CD1c-positive myeloid dendritic cell (primary cell): Measurements from ENCODE around the gene USP3.
A peak's percentile ranks its signal among the peaks of the same experiment; 100 is the strongest.

Experiments
- DNase-seq: peaks from one replicate; pipeline ENCODE4 v3.0.0-alpha.2; 2016; ENCODE audit errors: extremely low spot score

USP3 gene

GRCh38 chr15:63539998-63540397, 35.6 kb downstream of the USP3 start:
- no peak for DNase-seq

- no peak for DNase-seq
Measured at GRCh38 chr15:63540449-63540848, 36.1 kb downstream of the USP3 start.

GRCh38 chr15:63544258-63545026, 40.0 kb downstream of the USP3 start:
- peak; percentile 82 for DNase-seq

- no peak for DNase-seq
Measured at GRCh38 chr15:63545520-63545919, 41.1 kb downstream of the USP3 start.

GRCh38 chr15:63551400-63551799, 47.0 kb downstream of the USP3 start:
- DNase-seq: peak; percentile 34

GRCh38 chr15:63553388-63553791, 49.0 kb downstream of the USP3 start:
- DNase-seq: no peak

- no peak for DNase-seq
Measured at GRCh38 chr15:63554337-63554927, 50.0 kb downstream of the USP3 start.

GRCh38 chr15:63555507-63555906, 51.1 kb downstream of the USP3 start:
- no peak for DNase-seq

- no peak for DNase-seq
Measured at GRCh38 chr15:63556246-63556645, 51.9 kb downstream of the USP3 start.

GRCh38 chr15:63556736-63557135, 52.3 kb downstream of the USP3 start:
- no peak for DNase-seq

- DNase-seq: no peak
Measured at GRCh38 chr15:63559753-63560152, 55.4 kb downstream of the USP3 start.

- no peak for DNase-seq
Measured at GRCh38 chr15:63560741-63561448, 56.5 kb downstream of the USP3 start.

- no peak for DNase-seq
Measured at GRCh38 chr15:63564093-63564492, 59.7 kb downstream of the USP3 start.

GRCh38 chr15:63565536-63566186, 61.3 kb downstream of the USP3 start:
- DNase-seq: no peak

- no peak for DNase-seq
Measured at GRCh38 chr15:63572749-63573464, 68.5 kb downstream of the USP3 start.

GRCh38 chr15:63573533-63573932, 69.1 kb downstream of the USP3 start:
- DNase-seq: no peak

- no peak for DNase-seq
Measured at GRCh38 chr15:63575312-63575711, 70.9 kb downstream of the USP3 start.

GRCh38 chr15:63576441-63576840, 72.0 kb downstream of the USP3 start:
- no peak for DNase-seq

- no peak for DNase-seq
Measured at GRCh38 chr15:63582179-63582578, 77.8 kb downstream of the USP3 start.

- no peak for DNase-seq
Measured at GRCh38 chr15:63582718-63583426, 78.5 kb downstream of the USP3 start.

GRCh38 chr15:63586790-63587189, 82.4 kb downstream of the USP3 start:
- no peak for DNase-seq
